ENCODE data around the gene OR13C5.
A peak's percentile ranks its signal among the peaks of the same experiment; 100 is the strongest.
"Not testable (repeated sequence)": the region's sequence is repeated elsewhere in the genome, so short reads cannot be mapped to it uniquely, and the experiment has no call there.

Gene OR13C5

DNA sequence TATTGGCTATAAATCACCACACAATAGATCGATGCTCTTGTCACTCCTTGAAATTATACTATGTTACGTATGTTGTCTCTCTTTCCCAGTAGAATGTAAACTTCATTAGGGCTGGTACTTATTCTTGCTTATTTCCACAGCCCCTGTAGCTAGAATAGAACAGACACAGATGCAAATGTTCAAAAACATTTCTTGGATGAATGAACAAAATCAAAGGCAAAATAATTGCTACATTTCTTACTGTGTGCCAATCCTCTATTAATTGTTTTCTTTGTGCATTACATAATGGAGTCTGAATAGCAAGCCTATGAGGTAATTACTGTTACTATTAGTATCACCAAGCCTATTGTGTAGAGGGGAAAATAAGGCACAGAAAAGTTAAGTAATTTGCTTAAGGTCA lies 6.9 kb upstream of the OR13C5 start:
- TF ChIP-seq, protein P1, sequence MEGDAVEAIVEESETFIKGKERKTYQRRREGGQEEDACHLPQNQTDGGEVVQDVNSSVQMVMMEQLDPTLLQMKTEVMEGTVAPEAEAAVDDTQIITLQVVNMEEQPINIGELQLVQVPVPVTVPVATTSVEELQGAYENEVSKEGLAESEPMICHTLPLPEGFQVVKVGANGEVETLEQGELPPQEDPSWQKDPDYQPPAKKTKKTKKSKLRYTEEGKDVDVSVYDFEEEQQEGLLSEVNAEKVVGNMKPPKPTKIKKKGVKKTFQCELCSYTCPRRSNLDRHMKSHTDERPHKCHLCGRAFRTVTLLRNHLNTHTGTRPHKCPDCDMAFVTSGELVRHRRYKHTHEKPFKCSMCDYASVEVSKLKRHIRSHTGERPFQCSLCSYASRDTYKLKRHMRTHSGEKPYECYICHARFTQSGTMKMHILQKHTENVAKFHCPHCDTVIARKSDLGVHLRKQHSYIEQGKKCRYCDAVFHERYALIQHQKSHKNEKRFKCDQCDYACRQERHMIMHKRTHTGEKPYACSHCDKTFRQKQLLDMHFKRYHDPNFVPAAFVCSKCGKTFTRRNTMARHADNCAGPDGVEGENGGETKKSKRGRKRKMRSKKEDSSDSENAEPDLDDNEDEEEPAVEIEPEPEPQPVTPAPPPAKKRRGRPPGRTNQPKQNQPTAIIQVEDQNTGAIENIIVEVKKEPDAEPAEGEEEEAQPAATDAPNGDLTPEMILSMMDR (IDR thresholded peaks at IDR 0.05; ENCODE audit: insufficient read depth, missing control alignments), result no peak
- FAIRE-seq (no peak), DNase-seq (ENCODE audit: insufficient read length, low spot score) (no peak)

DNA sequence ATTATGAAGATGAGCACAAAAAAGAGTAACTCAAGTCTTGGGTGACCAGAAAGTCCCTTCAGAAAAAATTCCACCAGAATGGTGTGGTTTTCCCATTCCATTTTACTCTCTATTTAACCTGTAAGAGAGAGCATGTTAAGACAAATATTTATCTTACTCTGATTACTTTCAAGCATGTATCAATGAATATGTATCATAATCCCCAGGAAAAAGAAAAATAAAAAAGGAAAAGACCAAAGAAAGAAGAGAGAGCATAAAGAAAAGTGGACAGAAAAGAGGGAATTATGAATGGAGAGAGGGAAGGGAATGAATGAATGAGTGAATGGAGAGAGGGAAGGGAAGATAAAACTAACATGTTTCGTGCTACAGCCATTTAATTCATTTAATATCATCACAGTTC lies 6.3 kb upstream of the OR13C5 start, which contains the start of gene OR13C2:
OR13C2 (minus strand) TSS at position 101 of the 400 bp plus-strand sequence; CDS start at position 101, 0 bp downstream.
- peak; percentile 77 for FAIRE-seq
- not testable (repeated sequence) for DNase-seq (ENCODE audit: insufficient read length, low spot score)

DNA sequence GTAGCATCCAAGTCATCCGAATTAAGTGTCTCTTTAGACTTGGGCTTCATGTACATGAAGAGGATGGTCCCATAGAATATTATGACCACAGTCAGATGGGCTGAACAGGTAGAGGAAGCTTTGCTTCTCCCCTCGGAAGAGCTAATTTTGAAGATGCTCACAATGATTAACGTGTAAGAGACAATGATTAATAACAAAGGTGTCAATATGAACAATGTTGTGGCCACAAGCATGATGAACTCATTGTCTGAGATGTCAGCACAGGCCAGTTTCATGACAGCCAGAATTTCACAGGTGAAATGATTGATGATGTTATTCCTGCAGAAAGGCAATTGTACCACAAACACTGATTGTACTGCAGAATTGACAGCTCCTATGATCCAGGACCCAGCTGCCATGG lies 5.6 kb upstream of the OR13C5 start:
- TF ChIP-seq, protein P1 (IDR thresholded peaks at IDR 0.05; ENCODE audit: insufficient read depth, missing control alignments), result no peak
- DNase-seq (ENCODE audit: insufficient read length, low spot score) (no peak), FAIRE-seq (no peak)

DNA sequence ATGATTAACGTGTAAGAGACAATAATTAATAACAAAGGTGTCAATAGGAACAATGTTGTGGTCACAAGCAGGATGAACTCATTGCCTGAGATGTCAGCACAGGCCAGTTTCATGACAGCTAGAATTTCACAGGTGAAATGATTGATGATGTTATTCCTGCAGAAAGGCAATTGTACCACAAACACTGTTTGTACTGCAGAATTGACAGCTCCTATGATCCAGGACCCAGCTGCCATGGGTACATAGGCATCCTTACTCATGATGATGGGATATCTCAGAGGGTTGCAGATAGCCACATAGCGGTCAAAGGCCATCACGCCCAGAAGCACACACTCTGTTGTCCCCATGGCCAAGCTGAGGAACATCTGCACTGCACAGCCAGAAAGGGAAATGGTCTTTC lies 464 bp downstream of the OR13C5 start:
- not testable (repeated sequence) for FAIRE-seq

DNA sequence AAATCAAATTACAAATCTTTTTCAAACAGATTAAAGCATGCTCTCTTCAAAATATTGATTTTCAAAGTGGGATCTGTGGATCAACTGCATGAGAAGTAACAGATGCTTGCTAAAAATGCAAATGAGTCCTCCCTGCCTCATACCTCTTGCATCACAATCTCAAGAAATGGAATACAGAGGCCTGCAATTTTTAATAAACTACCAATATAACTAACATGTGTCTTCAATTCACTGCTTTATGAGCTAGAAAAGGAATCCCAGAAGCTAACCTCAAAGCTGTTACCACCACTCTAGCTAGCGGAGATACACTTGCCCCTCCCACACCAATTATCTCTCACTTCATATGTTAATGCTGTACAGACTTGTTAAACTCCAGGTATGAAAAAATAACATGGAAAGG lies 9.6 kb downstream of the OR13C5 start:
- DNase-seq (ENCODE audit: insufficient read length, low spot score) (no peak), FAIRE-seq (no peak)
- TF ChIP-seq, protein P1 (IDR thresholded peaks at IDR 0.05; ENCODE audit: insufficient read depth, missing control alignments), result no peak

More for the DNA sequence above, 464 bp downstream of the OR13C5 start:
- DNase-seq (ENCODE audit: insufficient read length, low spot score), result not testable (repeated sequence)

DNA sequence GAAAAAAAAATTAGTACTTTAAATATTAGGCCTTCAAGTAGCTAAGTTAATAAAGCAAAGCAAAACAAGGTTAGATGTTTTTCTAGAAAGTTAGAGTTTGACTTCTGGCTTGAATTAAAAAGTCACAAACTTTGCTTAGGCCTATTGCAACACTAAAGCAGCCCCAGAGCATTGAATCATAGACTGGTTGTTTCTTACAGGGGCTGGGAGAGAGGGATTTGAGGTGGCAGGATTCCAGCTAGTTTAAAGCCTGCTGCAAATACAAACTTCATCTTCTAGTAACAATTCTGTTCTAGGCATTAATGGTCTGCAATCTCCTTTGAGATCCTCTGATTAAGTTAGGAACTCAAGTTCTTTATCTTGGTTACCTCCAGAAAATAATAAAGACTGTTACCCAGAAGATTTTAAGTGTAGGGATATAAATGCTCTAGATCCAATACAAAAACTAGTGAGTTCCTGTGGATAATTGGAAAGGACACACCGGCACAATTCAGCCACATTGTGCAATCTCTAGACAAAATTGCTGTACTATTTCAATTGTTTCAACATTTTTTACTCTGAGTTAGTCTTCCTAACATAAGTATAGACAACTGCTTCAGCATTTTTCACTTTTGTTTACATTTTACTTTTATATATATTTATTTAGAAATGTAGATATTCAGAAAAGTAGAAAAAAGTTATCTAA lies 12.6 kb downstream of the OR13C5 start:
- TF ChIP-seq, protein P1 (IDR thresholded peaks at IDR 0.05; ENCODE audit: insufficient read depth, missing control alignments), result no peak
- DNase-seq (ENCODE audit: insufficient read length, low spot score), result no peak
- no peak for FAIRE-seq

DNA sequence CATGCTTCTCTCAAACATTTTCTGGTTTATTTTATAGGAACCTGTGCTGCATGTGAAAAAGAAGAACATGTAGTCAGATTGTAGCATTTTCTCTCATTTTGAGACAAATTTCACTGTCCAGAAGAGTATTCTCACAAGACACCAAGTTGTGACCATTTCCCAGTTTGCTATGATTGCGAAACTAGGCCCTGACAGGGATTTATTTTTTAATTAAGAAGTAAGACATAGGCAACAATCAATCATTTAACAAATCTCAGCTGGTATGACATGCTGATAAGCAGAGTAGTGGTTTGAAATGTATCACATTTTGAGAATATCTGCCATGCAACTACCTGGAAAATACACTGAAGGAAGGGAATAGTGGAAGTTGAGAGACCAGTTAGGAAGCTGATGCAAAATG lies 18.7 kb downstream of the OR13C5 start:
- TF ChIP-seq, protein P1 (IDR thresholded peaks at IDR 0.05; ENCODE audit: insufficient read depth, missing control alignments), result no peak
- FAIRE-seq, result no peak
- no peak for DNase-seq (ENCODE audit: insufficient read length, low spot score)

DNA sequence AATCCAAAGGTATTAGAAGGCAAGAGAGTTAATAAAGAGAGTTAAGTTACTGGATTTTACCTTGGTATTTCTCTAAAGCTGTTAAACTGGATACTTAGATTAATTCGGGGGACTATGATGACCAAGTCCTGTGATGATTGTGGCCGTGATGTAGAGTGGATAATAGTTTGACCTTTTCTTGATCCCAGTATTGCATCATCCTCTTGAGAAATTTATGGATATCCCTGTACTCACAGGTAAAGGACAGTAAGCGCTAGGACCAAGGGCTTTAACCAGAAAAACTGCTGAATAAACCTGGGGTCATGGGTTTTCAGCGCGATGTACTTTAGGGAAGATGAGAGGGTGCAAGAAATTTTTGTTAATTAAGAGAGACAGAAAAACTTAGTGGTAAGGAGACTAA lies 21.9 kb downstream of the OR13C5 start:
- FAIRE-seq, result no peak
- TF ChIP-seq, protein P1 (IDR thresholded peaks at IDR 0.05; ENCODE audit: insufficient read depth, missing control alignments), result no peak
- no peak for DNase-seq (ENCODE audit: insufficient read length, low spot score)
